NCI-H2107 (cell line): ENCODE results near the gene GPS1.

Experiments used
- DNase-seq: peaks from one replicate; lab custom pipeline; 2025; lab: John Stamatoyannopoulos, UW

Gene GPS1

GRCh38 chr17:82103553-82104451, 52.1 kb downstream of the GPS1 start:
- DNase-seq = no peak

GRCh38 chr17:82104797-82105416, 53.2 kb downstream of the GPS1 start:
- no peak for DNase-seq

DNA sequence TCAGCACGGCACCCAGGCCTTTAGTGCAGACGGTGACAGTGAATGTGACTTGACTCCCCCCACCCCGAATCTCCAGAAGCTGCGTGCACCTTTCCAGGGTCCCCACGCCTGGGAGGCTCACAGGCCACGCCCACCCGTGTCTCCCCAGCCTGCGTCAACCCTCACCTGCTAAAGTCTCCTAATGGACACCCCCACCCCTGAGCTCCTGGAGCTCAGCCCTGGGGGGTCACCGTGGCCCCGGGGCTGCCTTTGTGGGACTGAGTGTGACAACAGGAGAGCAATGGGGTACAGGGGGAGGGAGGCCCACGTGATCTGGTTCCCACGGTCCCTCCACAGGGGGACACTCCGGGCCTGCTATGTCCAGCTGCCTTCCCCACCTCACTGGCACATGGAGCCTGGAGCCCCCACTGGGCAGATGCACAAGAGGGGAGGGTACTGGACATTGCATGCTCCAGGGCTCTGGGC, 53.8 kb downstream of the GPS1 start:
- DNase-seq = no peak

DNA sequence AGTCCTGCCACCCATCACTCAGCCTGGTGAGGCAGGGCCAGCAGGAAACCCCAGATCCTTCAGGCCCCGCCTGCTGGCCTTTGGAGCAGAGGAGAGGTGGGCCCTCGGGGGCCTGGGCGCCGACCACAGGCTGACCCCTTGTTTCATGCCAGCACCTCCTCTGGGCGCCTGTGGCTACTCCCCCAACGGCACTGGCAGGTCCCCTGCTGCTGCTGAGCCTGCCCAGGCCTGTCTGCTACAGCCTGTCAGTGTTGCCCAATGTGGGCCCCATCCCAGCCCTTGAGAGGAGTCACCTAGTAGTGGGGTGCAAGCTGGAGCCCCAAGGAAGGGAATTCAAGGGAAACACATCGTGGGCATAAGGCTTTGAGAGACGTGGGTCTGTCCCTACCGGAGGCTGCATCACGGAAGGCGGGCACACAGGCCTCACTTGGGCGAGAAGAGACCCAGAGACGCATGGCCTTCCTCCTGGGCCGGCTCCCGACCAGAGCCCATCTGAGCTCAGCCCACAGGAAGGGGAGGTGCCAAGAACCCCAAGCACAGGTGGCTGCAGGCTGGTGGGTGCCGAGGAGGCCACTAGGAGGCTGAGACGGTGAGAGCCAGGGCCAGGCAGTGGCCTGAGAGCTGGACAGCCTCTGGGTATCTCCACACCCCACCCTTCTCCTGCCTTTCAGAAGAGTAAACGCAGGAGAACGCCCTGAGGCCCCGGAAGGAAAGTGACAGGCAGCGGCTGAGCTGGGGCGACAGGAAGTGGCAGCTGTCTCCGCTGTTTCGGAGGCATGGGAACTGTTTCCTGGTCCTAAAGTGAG, 54.4 kb downstream of the GPS1 start:
- DNase-seq = peak; percentile 35

DNA sequence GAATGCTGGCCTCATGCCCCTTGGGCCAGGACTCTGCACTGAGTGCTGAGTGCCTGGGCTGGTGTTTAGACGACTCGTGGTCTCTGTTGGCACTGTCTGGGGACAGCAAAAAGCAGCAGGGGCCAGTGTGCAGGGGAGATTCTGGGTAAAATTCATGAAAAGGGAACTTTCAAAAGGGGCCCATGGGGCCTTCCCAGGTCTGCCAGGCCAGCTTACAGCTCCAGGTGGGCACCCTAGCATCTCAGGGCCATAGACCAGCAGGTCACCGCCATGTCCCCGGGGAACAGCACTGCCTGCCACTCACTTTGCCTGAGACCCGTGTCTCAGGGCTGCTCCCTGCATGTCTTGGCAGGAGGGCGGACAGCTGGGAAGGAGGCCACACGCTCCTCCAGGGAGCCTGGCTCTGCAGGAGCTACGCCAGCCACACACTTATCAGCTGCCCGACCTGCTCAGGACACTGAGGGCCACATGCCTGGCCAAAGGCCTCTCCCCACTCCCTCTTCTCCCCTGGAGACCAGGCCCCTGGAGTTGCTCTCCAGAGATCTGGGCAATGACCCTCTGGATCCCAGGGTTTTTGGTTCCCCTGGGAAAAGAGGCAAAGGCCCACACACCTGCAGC, 55.1 kb downstream of the GPS1 start:
- DNase-seq = no peak
